K562 (cell line): Measurements from ENCODE around the gene HDAC7. TPM values are rescaled to one million over a fixed set of nuclear protein-coding genes. Genes with fewer than 3 reads are reported as not detected.

ENCODE experiments used
- BCOR ChIP-seq: fragments of 450-650 bp; IDR thresholded peaks from 2 replicates; pipeline ENCODE4 v1.6.1; 2016
- CCAR2 ChIP-seq: fragments of 200-400 bp; formaldehyde crosslinking; IDR thresholded peaks from 2 replicates; pipeline ENCODE4 v1.6.1; 2017; ENCODE audit warnings: mild to moderate bottlenecking, low read depth, low read length
- DEAF1 ChIP-seq: fragments of 450-650 bp; formaldehyde crosslinking; IDR thresholded peaks from 2 replicates; pipeline ENCODE4 v1.4.0; 2020; ENCODE audit warnings: mild to moderate bottlenecking, moderate library complexity
- DPF2 ChIP-seq: fragments of 450-650 bp; IDR thresholded peaks from 2 replicates; pipeline ENCODE4 v1.6.1; 2016
- E2F3 ChIP-seq: fragments of 250-450 bp; sonication (Bioruptor Pico); IDR thresholded peaks from 2 replicates; pipeline ENCODE4 v1.4.0; 2020; ENCODE audit warnings: mild to moderate bottlenecking
- EP300 ChIP-seq: IDR thresholded peaks from 2 replicates; pipeline ENCODE4 v1.6.1; 2012; ENCODE audit warnings: low read length, improper control_type of control experiment
- FOXA1 ChIP-seq: fragments of 450-650 bp; IDR thresholded peaks from 2 replicates; pipeline ENCODE4 v1.6.1; 2016; ENCODE audit warnings: mild to moderate bottlenecking, borderline replicate concordance
- FOXM1 ChIP-seq, 2 experiments: fragments of 450-650 bp in 1 of 2; sonication (generic) in 1 of 2; formaldehyde crosslinking in 1 of 2; IDR thresholded peaks; 2 replicates each; pipeline versions ENCODE4 v1.6.1 to v1.9.0; 2017 to 2022; ENCODE audit warnings: low read depth in 2 of 2, mild to moderate bottlenecking in 2 of 2, missing genetic modification reagents in 1 of 2, moderate library complexity in 1 of 2
- HDAC8 ChIP-seq: fragments of 450-650 bp; IDR thresholded peaks from 2 replicates; pipeline ENCODE4 v1.6.1; 2016; ENCODE audit warnings: mild to moderate bottlenecking, missing genetic modification characterization, moderate library complexity, missing compliant biosample characterization
- NR3C1 ChIP-seq: sonication (generic); formaldehyde crosslinking; IDR thresholded peaks from 2 replicates; pipeline ENCODE4 v1.8.1; 2022; ENCODE audit warnings: missing genetic modification reagents
- SIN3A ChIP-seq, 2 experiments: fragments of 150-350 bp in 1 of 2; IDR thresholded peaks; 2 replicates each; pipeline ENCODE4 v1.6.1; 2011 to 2016; ENCODE audit warnings: borderline replicate concordance in 2 of 2, low read depth in 2 of 2, low read length in 2 of 2, mild to moderate bottlenecking in 2 of 2, moderate library complexity in 2 of 2; ENCODE audit not compliant: control insufficient read depth in 1 of 2
- THRAP3 ChIP-seq: fragments of 450-650 bp; IDR thresholded peaks from 2 replicates; pipeline ENCODE4 v1.6.1; 2016; ENCODE audit warnings: mild to moderate bottlenecking, inconsistent platforms, borderline replicate concordance
- TRIM25 ChIP-seq: fragments of 450-650 bp; IDR thresholded peaks from 2 replicates; pipeline ENCODE4 v1.7.0; 2016; ENCODE audit warnings: borderline replicate concordance
- ZNF280A ChIP-seq: fragments of 450-650 bp; IDR thresholded peaks from 2 replicates; pipeline ENCODE4 v1.6.1; 2018; ENCODE audit warnings: mild to moderate bottlenecking, low read depth; ENCODE audit not compliant: partially characterized antibody
- ZNF639 ChIP-seq, 2 experiments: fragments of 200-800 bp in 1 of 2; sonication (Bioruptor generic) in 1 of 2; sonication (generic) in 1 of 2; formaldehyde crosslinking in 1 of 2; IDR thresholded peaks in 1 of 2; conservative IDR thresholded peaks in 1 of 2; 2 replicates each; pipeline versions ENCODE4 v1.5.0 to v1.6.1; 2016 to 2020; ENCODE audit warnings: missing compliant biosample characterization in 1 of 2, missing genetic modification characterization in 1 of 2, missing genetic modification reagents in 1 of 2
- polyA plus RNA-seq, 8 experiments: library from polyadenylated mRNA; depleted of rRNA in 4 of 8; stranded (reverse) in 5 of 8; unstranded in 3 of 8; fragments of >200 nt; fragmentation: Nextera tagmentation in 2 of 8; fragmentation: Illumina TruSeq in 1 of 8; extraction: Ambion mirVana in 2 of 8; extraction: Trizol in 1 of 8; gene quantifications; 2 replicates each; pipeline versions ENCODE4 v1.2.1 to v1.2.3, GENCODE V29; 2011 to 2014; ENCODE audit warnings: inconsistent platforms in 1 of 8, missing spikeins in 1 of 8
- total RNA-seq, 7 experiments: library from RNA; depleted of rRNA in 6 of 7; stranded (reverse); fragments of >200 nt in 6 of 7; fragmentation: Illumina TruSeq in 2 of 7; extraction: Trizol in 2 of 7; gene quantifications; 2 replicates each; pipeline versions ENCODE4 v1.2.1 to v1.2.3, GENCODE V29; 2011 to 2021; ENCODE audit warnings: low replicate concordance in 1 of 7

Gene HDAC7
- total and polyA plus RNA-seq, 9 of the 15 experiments (the other 6 are each of a cell fraction or from before 2014, with no cell fraction given): 2.5 to 129 (median 31.1) TPM

GRCh38 chr12:47834199-47834903, 14.6 kb upstream of the HDAC7 start (continued):
- TF ChIP-seq TRIM25 (no peak), E2F3 (CRISPR knock-in tag) (no peak), ZNF639 (CRISPR knock-in tag; conservative IDR thresholded peaks at IDR 0.05 in 1 of 2, IDR thresholded peaks at IDR 0.05 in 1 of 2) (no peak), ZNF280A (no peak), SIN3A (IDR thresholded peaks at IDR 0.05; ENCODE audit: borderline replicate concordance in 2 of 2, control insufficient read depth in 1 of 2, low read depth in 2 of 2, low read length in 2 of 2) (no peak), DEAF1 (no peak), BCOR (peak; percentile 77), FOXM1 (IDR thresholded peaks at IDR 0.05; ENCODE audit: low read depth) (no peak), FOXM1 (CRISPR knock-in tag; IDR thresholded peaks at IDR 0.05; ENCODE audit: low read depth) (no peak), NR3C1 (CRISPR knock-in tag) (no peak), DPF2 (peak; percentile 60), FOXA1 (no peak), THRAP3 (no peak), CCAR2 (no peak), HDAC8 (tag) (no peak), EP300 (peak; percentile 68; the same call in 1 of the 2 replicates)
